WERI-Rb-1 (cell line): ENCODE results near the gene NEK11.

Experiments
- DNase-seq: peaks from one replicate; pipeline ENCODE4 v3.0.0-alpha.2; 2020
- H3K27ac ChIP-seq: fragments of 250-450 bp; sonication (Bioruptor Pico); 2 replicates; pipeline ENCODE4 v1.5.1; 2020; ENCODE audit warnings: mild to moderate bottlenecking, moderate library complexity
- H3K27me3 ChIP-seq: fragments of 250-450 bp; sonication (Bioruptor Pico); 2 replicates; pipeline ENCODE4 v1.5.1; 2021; ENCODE audit warnings: mild to moderate bottlenecking, low read depth, moderate library complexity; ENCODE audit not compliant: insufficient read depth, severe bottlenecking
- H3K36me3 ChIP-seq: fragments of 250-450 bp; sonication (Bioruptor Pico); 2 replicates; pipeline ENCODE4 v1.5.1; 2020; ENCODE audit warnings: mild to moderate bottlenecking, moderate library complexity
- H3K4me3 ChIP-seq: 2 replicates; pipeline ENCODE4 v1.5.1; 2011; ENCODE audit warnings: low read depth, mild to moderate bottlenecking, control low read depth, low read length
- H3K9me3 ChIP-seq: fragments of 250-450 bp; sonication (Bioruptor Pico); 2 replicates; pipeline ENCODE4 v1.5.1; 2021; ENCODE audit warnings: mild to moderate bottlenecking, moderate library complexity; ENCODE audit not compliant: severe bottlenecking
- TF ChIP-seq, protein P1 (sequence below): IDR thresholded peaks from 2 replicates; pipeline ENCODE4 v1.5.1; 2011; ENCODE audit warnings: low read depth, mild to moderate bottlenecking, control low read depth, inconsistent platforms, low read length

NEK11 gene

DNA sequence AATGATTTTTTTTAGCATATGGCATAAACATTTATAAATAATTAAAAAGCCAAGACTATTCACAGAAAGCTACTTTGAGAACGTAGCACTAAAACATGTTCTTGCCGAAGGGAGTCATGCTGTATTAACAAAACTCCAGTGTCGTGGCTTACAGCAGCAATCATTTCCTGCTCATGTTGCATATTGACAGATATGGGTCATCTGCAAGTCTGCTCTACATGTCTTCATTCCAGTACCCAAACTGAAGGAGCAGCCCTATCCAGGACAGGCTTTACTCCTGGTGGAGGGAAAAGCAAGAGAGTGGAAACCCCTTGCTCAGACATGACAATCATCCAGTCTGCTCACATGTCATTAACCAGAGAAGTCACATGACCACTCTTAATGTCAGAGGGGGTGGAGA, 87.6 kb downstream of the NEK11 start:
- TF ChIP-seq, protein P1, sequence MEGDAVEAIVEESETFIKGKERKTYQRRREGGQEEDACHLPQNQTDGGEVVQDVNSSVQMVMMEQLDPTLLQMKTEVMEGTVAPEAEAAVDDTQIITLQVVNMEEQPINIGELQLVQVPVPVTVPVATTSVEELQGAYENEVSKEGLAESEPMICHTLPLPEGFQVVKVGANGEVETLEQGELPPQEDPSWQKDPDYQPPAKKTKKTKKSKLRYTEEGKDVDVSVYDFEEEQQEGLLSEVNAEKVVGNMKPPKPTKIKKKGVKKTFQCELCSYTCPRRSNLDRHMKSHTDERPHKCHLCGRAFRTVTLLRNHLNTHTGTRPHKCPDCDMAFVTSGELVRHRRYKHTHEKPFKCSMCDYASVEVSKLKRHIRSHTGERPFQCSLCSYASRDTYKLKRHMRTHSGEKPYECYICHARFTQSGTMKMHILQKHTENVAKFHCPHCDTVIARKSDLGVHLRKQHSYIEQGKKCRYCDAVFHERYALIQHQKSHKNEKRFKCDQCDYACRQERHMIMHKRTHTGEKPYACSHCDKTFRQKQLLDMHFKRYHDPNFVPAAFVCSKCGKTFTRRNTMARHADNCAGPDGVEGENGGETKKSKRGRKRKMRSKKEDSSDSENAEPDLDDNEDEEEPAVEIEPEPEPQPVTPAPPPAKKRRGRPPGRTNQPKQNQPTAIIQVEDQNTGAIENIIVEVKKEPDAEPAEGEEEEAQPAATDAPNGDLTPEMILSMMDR, result no peak
- DNase-seq, result no peak
- no peak overlapping the region for H3K4me3 ChIP-seq
- H3K27me3 ChIP-seq, result no peaks in the 10 kb centered on the region
- H3K27ac ChIP-seq, result no peak overlapping the region
- no peaks in the 10 kb centered on the region for H3K36me3 ChIP-seq
- no peaks in the 10 kb centered on the region for H3K9me3 ChIP-seq

DNA sequence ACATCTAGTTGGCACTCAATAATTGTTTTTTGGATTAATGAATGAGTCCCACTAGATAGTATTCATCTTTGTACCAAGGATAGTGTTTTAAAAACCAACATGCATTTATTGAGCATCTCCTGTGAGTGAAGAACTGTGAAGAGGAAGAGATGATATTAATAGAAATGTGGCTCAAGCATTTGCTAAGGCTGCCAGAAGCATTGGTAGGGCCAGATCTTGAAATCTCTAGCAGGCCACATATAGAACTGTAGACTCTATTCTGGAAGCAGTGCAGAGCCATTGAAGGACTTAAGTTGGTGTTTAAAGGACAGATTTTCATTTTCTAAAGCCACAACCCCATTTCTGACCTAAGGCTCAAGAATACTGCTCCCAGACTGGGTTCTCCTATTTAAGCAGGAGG, 99.0 kb downstream of the NEK11 start:
- TF ChIP-seq, protein P1, result no peak
- Histone ChIP-seq H3K36me3 (no peaks in the 10 kb centered on the region), H3K4me3 (no peak overlapping the region), H3K27me3 (no peaks in the 10 kb centered on the region), H3K27ac (no peak overlapping the region), H3K9me3 (no peaks in the 10 kb centered on the region)
- DNase-seq, result no peak

DNA sequence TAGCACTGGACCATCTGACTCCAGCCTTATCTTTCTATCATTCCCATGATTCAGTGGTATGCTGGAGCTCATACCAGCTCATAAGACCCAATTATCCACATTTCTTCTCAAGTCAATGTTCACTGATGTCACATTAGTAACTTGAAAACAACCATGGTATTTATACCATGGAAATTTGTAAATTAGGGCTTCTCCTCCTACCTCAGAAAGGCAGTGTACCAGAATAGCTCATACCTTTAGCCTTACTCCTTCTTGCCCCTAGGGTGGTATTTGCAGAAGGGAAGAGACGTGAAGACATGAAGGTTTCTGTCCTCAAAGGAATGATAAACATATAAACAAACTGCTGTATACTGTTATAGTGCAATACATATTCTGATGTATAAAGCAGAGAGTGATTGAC, 114.2 kb downstream of the NEK11 start:
- no peak for DNase-seq
- TF ChIP-seq, protein P1, result no peak
- no peaks in the 10 kb centered on the region for H3K27me3 ChIP-seq

DNA sequence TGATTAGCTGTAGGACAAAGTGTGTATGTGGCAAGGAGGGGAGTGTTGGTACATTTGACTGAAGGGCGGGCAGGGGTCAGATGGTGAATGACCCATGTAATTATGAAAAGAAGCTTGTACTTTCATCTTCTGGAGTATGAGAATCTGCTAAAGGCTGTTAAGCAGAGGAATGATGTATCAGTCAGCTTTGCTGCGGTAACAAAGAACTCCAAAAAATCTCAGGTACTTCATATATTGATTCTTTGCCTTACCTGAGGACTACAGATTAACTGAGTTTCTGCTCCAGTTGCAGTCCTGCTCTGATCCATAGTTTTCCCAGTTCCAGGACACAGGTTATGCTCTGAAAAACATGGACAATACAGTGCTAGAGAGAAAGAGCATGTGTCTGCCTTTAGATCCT, 115.1 kb downstream of the NEK11 start:
- Histone ChIP-seq H3K36me3 (no peaks in the 10 kb centered on the region), H3K27me3 (no peaks in the 10 kb centered on the region), H3K4me3 (no peak overlapping the region), H3K27ac (no peak overlapping the region), H3K9me3 (no peaks in the 10 kb centered on the region)
- no peak for DNase-seq
- TF ChIP-seq, protein P1, result no peak

More for the DNA sequence above, 114.2 kb downstream of the NEK11 start:
- Histone ChIP-seq H3K36me3 (no peaks in the 10 kb centered on the region), H3K4me3 (no peak overlapping the region), H3K27ac (no peak overlapping the region), H3K9me3 (no peaks in the 10 kb centered on the region)

DNA sequence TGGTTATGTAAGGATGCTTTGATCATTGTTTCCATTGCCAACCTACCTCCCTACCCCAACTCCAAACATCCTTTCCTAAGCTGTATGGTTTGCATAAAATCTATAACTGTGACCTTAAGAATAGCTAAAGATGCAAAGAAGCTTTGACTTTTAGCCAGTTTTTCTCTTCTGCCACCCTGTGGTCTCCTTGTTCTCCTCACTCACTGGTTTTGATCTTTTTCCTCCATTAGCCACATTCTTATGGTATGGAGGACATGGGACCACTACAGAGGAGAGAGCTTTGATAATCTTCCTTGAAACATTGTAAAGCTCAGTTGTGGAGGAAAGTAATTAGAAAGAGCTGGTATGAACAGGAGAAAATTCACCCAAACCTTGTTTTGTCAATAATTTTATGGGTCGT, 115.9 kb downstream of the NEK11 start:
- H3K27me3 ChIP-seq, result no peaks in the 10 kb centered on the region
- H3K27ac ChIP-seq, result no peak overlapping the region
- H3K36me3 ChIP-seq, result no peaks in the 10 kb centered on the region
- H3K4me3 ChIP-seq, result no peak overlapping the region
- TF ChIP-seq, protein P1, result no peak
- no peaks in the 10 kb centered on the region for H3K9me3 ChIP-seq
- no peak for DNase-seq

DNA sequence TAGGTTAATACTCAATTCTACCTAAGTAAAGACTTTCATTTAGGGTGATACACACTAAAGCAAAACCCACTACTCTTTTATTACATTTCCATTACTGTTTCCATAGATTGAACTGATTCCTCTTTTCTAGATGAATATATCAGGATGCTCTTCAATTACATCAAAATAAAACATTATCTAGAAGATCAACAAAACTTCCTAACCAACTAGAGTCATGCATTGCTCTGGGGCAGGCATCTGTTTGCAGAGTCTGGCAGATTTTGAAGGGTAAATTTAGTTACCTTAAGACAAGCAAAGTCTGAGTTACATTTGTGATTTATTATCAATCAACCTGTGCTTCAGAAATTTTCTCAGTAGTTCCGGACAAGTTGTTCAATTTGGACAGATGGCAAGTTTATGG, 117.1 kb downstream of the NEK11 start:
- TF ChIP-seq, protein P1, result no peak
- Histone ChIP-seq H3K9me3 (no peaks in the 10 kb centered on the region), H3K4me3 (no peak overlapping the region), H3K36me3 (no peaks in the 10 kb centered on the region), H3K27me3 (no peaks in the 10 kb centered on the region), H3K27ac (no peak overlapping the region)
- DNase-seq, result no peak
